OCI-LY1 (cell line): ENCODE data around the gene CLCA4.

Experiments used
- CTCF ChIP-seq: fragments of 200-600 bp; sonication (generic), shearing (Covaris generic); IDR thresholded peaks from 2 replicates; pipeline ENCODE4 v1.5.1; 2017; ENCODE audit warnings: mild to moderate bottlenecking, antibody characterized with exemption, low read length, moderate library complexity, mixed read lengths
- EZH2 ChIP-seq: fragments of 200-600 bp; sonication (generic), shearing (Covaris generic); IDR thresholded peaks from 2 replicates; pipeline ENCODE4 v1.8.0; 2017; ENCODE audit warnings: borderline replicate concordance, mixed run types, mild to moderate bottlenecking, antibody characterized with exemption, low read length, moderate library complexity, mixed read lengths

- TF ChIP-seq CTCF (no peak), EZH2 (no peak)
Measured at GRCh38 chr1:86520789-86521521, 25.9 kb upstream of the CLCA4 start.
